Testis (tissue), 3 donors: ENCODE data around the gene SUSD6. TPM values are rescaled to one million over a fixed set of nuclear protein-coding genes. Genes with fewer than 3 reads are reported as not detected.

Source experiments
- DNase-seq: peaks from one replicate; pipeline ENCODE4 v3.0.0-alpha.2; 2019
- H3K27ac ChIP-seq, 2 donors: fragments of 200-600 bp; sonication (generic); one replicate each; pipeline ENCODE4 v1.5.1; 2019
- H3K27me3 ChIP-seq: fragments of 200-600 bp; sonication (generic); one replicate; pipeline ENCODE4 v1.5.1; 2019
- H3K36me3 ChIP-seq: fragments of 200-600 bp; sonication (generic); one replicate; pipeline ENCODE4 v1.5.1; 2017; ENCODE audit warnings: low read depth; ENCODE audit errors: missing control alignments
- H3K4me1 ChIP-seq: fragments of 200-600 bp; sonication (generic); one replicate; pipeline ENCODE4 v1.5.1; 2019
- H3K4me3 ChIP-seq, 2 donors: fragments of 200-600 bp; sonication (generic); one replicate each; pipeline ENCODE4 v1.5.1; 2017 to 2019
- H3K9me3 ChIP-seq: fragments of 200-600 bp; sonication (generic); one replicate; pipeline ENCODE4 v1.5.1; 2017
- CTCF ChIP-seq, 3 experiments: fragments of 450-650 bp in 2 of 3; fragments of 200-600 bp in 1 of 3; sonication (generic) in 1 of 3; IDR thresholded peaks; one replicate each; pipeline ENCODE4 v1.5.1; 2016 to 2019; ENCODE audit warnings: antibody characterized with exemption in 3 of 3, mild to moderate bottlenecking in 2 of 3, moderate library complexity in 1 of 3
- POLR2A ChIP-seq: fragments of 450-650 bp; IDR thresholded peaks from one replicate; pipeline ENCODE4 v1.6.1; 2017; ENCODE audit warnings: antibody characterized with exemption, mild to moderate bottlenecking, moderate library complexity
- WGBS, 2 donors: methylation state at CpG; one replicate each; pipeline ENCODE4 v1.1.5; 2018; 5-methylcytosine and 5-hydroxymethylcytosine counted together
- intact Hi-C: fragments of 100-400 bp; cut with DNase I; formaldehyde crosslinking; loops from one replicate; pipeline ENCODE4 v1.15.1; 2023; ENCODE audit warnings: low total_unique reads
- polyA plus RNA-seq: library from polyadenylated mRNA; stranded (reverse); fragments of 350-450 nt; fragmentation: Illumina TruSeq; extraction: RNeasy Lipid Tissue Mini Kit (QIAGEN cat#74804); gene quantifications from one replicate; pipeline ENCODE4 v1.2.3, GENCODE V29; 2014; ENCODE audit warnings: low read depth, low replicate concordance; ENCODE audit not compliant: insufficient read depth
- total RNA-seq, 2 donors: library from RNA; depleted of rRNA; stranded (reverse); fragments of >200 nt; gene quantifications; one replicate each; pipeline ENCODE4 v1.2.3, GENCODE V29; 2016

Gene SUSD6
- total and polyA plus RNA-seq, 3 donors from 2014 or later: 27.7 to 39.5 (median 38.7) TPM

- no peaks in the 10 kb centered on the region for H3K36me3 ChIP-seq
- 95 to 100% methylated on average over 1 of the region's 1 CpG for WGBS, 2 donors
- no peak for DNase-seq
- no peak for TF ChIP-seq CTCF (IDR thresholded peaks at IDR 0.05)
- TF ChIP-seq POLR2A: no peak
- no peak overlapping the region for H3K4me3 ChIP-seq
- H3K27me3 ChIP-seq: no peaks in the 10 kb centered on the region
- intact Hi-C loops: no loop called here
- no peaks in the 10 kb centered on the region for H3K4me1 ChIP-seq
- no peak overlapping the region for H3K27ac ChIP-seq
- H3K9me3 ChIP-seq: no peaks in the 10 kb centered on the region
Measured at GRCh38 chr14:69741055-69741454, 129.7 kb downstream of the SUSD6 start.

- H3K4me1 ChIP-seq: no peaks in the 10 kb centered on the region
- no peak for DNase-seq
- no peaks in the 10 kb centered on the region for H3K27me3 ChIP-seq
- H3K36me3 ChIP-seq: no peaks in the 10 kb centered on the region
- H3K9me3 ChIP-seq: no peaks in the 10 kb centered on the region
- intact Hi-C loops: no loop called here
- TF ChIP-seq CTCF (IDR thresholded peaks at IDR 0.05) (no peak), POLR2A (no peak)
- WGBS, 2 donors: 40 to 57% methylated on average over 1 of the region's 1 CpG
- H3K27ac ChIP-seq: no peak overlapping the region
- H3K4me3 ChIP-seq: no peak overlapping the region
Measured at GRCh38 chr14:69749956-69750355, 138.6 kb downstream of the SUSD6 start.

- Histone ChIP-seq H3K9me3 (no peaks in the 10 kb centered on the region), H3K27ac (no peak overlapping the region), H3K27me3 (no peaks in the 10 kb centered on the region), H3K4me3 (no peak overlapping the region), H3K4me1 (no peaks in the 10 kb centered on the region), H3K36me3 (no peaks in the 10 kb centered on the region)
- intact Hi-C loops: no loop called here
- no peak for DNase-seq
- 95 to 100% methylated on average over 2 of the region's 2 CpGs for WGBS, 2 donors
- TF ChIP-seq POLR2A: no peak
- TF ChIP-seq CTCF (IDR thresholded peaks at IDR 0.05): no peak
Measured at GRCh38 chr14:69750495-69750894, 139.1 kb downstream of the SUSD6 start.

- no peak for DNase-seq
- no peaks in the 10 kb centered on the region for H3K9me3 ChIP-seq
- 50 to 63% methylated on average over 1 of the region's 1 CpG for WGBS, 2 donors
- TF ChIP-seq POLR2A: no peak
- TF ChIP-seq CTCF (IDR thresholded peaks at IDR 0.05): no peak
- no peak overlapping the region for H3K27ac ChIP-seq
- H3K27me3 ChIP-seq: no peaks in the 10 kb centered on the region
- intact Hi-C loops: no loop called here
- no peak overlapping the region for H3K4me3 ChIP-seq
- no peaks in the 10 kb centered on the region for H3K36me3 ChIP-seq
- H3K4me1 ChIP-seq: no peaks in the 10 kb centered on the region
Measured at GRCh38 chr14:69752773-69753172, 141.4 kb downstream of the SUSD6 start.

GRCh38 chr14:69753860-69754259 lies 142.5 kb downstream of the SUSD6 start:
- intact Hi-C loops: no loop called here
- TF ChIP-seq CTCF (IDR thresholded peaks at IDR 0.05): no peak
- TF ChIP-seq POLR2A: no peak
- no peak overlapping the region for H3K4me3 ChIP-seq
- no peaks in the 10 kb centered on the region for H3K9me3 ChIP-seq
- no peak overlapping the region for H3K27ac ChIP-seq
- H3K4me1 ChIP-seq: no peaks in the 10 kb centered on the region
- no peaks in the 10 kb centered on the region for H3K36me3 ChIP-seq
- no peaks in the 10 kb centered on the region for H3K27me3 ChIP-seq
- 80 to 89% methylated on average over 1 of the region's 1 CpG for WGBS, 2 donors
- DNase-seq: no peak
